HG02973 (cell line): Measurements from ENCODE around the gene ULK4.
A peak's percentile ranks its signal among the peaks of the same experiment; 100 is the strongest.
"Not testable (repeated sequence)": the region's sequence is repeated elsewhere in the genome, so short reads cannot be mapped to it uniquely, and the experiment has no call there.

Experiments used
- ATAC-seq: cut with Tn5 transposase; IDR thresholded peaks from one replicate; pipeline ENCODE4 v1.9.1; 2021; ENCODE audit warnings: moderate library complexity; ENCODE audit not compliant: unreplicated experiment

ULK4 gene

DNA sequence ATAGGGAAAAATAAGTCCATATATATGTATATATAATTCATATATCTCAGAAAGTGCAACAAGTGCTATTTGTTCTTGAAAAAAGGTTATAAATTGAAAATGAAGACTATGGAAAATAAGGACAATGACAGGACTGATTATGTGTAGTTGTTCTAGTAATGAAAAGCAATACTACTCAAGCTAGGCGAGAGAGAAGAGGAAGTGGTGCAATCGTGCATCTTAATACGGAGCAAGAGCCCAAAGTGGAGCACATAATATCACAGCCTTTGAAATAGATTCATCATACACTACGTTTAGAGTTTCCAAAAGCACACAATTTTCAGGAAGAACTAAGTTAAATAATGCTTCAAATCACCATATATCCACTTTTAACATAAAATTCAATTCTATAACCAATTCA, 87.9 kb downstream of the ULK4 start:
- no peak for ATAC-seq

DNA sequence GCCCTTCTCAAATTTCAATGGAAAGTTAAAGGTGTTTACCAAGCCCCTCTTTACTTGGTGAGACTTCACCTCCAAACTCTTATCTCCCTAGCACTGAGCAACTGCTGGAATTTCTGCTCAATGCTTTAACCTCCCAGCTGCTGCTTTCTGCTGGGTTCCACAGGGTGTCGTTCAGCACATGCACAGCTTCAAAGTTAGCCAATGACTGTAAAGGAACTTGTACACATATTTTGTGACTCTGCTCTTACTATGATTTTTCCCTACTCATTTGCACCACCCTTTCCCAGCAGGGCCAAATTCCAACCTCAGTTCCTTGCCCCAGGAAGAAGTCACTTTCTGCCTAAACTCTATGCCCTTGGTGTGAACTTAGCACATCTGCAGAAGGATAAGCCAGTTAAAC, 89.7 kb downstream of the ULK4 start:
- ATAC-seq: no peak

DNA sequence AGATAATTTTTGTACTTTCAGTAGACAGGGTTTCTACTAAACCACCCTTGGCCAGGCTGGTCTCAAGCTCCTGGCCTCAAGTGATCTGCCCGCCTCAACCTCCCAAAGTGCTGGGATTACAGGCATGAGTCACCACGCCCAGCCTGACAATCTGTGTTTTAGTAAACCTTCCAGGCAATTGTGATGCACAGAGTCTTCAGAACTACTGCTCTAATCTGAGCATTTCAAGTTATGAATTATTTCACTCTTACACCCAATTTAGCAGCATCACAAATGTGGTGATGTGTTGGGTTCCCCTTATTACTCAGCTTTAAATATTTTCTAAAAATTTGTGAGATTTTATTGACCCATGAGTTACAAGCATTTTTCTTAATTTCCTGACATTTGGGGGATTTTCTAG, 94.4 kb downstream of the ULK4 start:
- ATAC-seq: no peak

DNA sequence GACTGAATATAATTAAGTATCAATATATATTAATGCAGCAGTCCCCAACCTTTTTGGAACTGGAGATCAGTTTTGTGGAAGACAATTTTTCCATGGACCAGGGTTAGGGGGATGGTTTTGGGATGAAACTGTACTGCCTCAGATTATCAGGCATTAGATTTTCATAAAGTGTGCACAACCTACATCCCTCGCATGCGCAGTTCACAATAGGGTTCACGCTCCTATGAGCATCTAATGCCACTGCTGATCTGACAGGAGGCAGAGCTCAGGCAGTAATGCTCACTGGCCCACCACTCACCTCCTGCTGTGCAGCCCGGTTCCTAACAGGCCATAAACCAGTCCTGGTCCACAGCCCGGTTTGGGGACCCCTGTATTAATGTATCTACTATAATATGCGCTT, 95.6 kb downstream of the ULK4 start:
- ATAC-seq: no peak

DNA sequence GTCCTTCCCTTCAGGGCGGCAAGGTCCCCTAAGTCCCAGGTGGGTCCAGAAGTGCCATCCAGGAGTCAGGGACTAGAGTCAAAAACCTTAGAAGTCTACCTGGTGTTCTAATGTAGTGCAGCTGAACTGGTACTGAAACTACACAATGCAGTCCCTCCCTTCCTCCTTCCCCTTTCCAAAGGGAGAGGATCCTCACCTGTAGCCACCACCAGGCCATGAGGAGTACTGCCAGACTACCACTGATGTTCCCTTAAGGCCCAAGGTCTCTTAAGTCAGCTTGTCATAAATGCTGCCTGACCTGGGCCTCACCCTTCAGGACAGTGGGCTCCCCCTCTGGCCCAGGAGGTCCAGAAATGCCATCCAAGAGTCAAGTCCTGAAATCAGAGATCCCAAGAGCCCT, 98.9 kb downstream of the ULK4 start:
- ATAC-seq: no peak

DNA sequence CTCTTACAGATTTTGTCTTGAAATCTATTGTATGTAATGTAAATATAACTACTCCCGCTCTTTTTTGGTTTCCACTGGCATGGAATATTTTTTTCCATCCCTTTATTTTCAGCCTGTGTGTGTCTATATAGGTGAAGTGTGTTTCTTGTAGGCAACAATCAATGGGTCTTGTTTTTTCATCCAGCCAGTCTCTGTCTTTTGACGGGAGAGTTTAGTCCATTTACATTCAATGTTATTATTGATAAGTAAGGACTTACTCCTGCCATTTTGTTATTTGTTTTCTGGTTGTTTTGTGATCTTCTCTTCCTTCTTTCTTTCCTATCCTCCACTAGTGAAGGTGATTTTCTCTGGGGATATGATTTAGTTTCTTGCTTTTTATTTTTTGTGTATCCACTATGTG, 101.4 kb downstream of the ULK4 start:
- not testable (repeated sequence) for ATAC-seq

DNA sequence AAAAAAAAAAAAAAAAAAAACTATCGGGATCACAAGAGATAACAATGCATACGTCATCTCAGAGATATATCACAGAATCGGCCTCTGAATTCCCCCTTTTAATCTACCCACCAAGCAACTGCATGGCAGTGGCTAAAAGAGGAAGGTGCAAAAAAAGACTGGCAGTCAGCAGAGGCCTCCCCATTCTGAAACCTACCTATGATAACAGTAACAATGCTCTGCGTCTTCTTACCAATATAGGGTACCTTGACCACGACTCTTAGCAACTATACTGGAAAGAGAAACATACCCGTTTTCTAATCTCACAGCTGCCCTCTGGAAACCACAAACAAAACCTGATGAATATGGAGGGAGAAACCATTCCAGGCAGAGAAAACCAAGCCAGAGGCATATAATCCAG, 106.9 kb downstream of the ULK4 start:
- ATAC-seq: no peak

DNA sequence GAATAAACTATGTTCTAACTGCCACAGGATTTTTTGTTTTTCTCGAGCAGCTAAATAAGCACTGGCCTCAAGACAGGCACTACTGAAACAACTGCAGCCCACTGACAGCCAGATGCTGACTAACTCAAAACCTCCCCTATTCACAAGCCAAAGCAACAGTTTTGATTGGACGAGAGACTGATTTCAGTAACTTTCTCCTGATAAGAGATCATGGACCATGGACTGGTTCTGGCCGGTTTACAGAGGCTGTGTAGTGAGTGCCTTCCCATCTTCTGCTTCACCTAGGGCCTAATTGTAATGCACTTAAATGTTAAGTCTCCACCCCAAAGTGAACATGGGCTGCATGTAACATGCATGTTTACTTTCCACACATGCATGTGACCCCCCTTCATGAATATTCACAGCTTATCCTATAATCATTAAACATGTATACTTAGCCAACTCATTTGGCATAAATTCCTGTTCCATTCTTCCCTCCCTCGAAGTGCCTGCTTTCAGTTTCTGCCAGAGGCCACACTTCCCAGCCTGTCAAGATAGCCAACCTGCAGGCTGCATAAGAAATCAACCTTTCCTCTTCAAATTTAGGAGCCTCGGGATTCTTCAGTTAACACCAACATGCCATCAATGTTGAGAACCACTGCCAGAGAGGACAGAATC, 108.2 kb downstream of the ULK4 start:
- ATAC-seq: no peak

DNA sequence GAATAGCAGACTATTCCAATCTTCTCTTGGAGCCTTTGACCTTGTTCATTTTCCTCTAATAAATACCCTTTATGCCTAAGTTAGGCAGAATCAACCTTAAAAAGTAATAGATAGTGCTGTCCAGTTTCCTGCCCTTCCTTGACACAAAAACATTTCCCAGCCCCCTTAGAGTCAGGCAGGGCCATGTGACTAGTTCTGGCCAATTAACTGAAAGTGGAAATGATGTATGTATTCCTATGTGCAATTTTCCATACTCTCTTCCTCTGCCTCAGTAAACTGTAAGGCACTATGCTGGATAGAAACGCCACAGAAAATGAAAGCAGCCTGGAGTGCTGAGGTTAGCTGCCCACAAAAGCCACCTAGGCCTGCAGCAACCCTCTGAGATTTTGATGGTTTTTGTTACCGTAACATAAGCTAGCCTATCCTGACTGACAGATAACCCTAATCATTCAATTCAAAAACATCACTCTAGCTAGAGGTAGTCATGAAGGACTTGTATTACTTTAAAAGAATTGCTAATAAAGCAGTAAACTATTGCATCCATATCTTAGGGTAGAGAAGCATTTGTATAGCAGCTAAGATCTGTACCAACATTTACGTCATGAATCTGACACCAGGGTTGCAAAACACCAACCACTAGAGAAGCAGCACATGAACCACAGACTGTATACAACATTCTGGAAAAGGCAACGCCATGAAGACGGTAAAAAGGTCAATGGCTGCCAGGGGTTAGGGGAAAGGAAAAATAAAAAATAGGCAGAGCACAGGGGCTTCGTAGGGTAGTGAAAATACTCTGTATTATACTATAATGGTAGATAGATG, 112.9 kb downstream of the ULK4 start:
- no peak for ATAC-seq

DNA sequence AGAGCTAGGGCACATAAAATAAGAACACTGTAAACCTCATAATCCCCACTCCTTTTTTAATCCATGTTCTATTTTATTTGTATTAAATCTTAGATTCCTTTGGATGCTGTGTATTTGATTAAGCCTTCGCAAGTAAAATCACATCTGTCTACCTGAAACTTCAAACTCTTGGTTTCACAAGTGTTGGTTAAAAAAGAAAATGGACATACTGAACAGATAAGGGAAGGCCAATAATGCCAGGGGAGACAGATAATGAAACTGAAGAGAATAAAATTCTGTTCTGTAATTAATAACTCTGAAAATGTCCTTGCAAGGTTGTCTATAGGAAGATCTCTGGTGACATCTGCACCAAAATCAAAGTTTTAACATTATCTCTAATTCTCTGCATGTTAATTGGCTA, 114.2 kb downstream of the ULK4 start:
- ATAC-seq: no peak

DNA sequence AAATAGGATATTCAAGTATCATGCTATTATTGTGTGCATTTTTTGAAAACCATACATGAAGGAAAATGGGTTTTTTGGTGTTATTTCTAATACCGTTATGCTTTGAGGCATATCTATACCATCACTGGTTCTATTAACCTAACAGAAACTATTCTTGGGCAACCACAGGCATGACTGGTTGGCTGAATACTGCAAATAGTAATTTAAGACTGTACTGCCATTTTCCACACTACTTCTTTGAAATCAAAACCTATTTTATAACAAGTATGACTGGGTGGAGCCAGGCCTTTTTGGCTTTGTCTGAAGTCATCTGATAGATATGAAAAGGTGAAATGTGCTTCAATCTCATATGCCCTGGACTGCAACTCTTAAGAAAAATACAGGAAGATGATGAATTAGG, 115.1 kb downstream of the ULK4 start:
- peak; percentile 79 for ATAC-seq

DNA sequence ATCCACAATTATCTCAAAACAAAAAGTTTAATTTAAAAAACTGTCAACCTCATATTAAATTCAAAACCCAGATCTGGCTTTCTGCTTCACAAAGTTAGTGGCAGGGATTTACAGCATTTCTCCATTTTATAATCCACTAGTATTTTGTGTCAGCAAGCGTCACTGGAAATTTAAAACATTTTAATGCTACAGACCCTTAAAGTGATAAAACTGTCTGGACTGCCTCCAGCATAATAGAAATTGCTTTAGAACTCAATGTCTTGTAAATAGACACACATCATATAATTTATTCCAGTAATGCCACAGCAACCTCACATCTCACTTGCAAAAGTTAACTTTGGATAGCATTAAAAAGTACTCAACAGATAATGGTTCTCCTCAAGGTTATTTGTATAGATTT, 116.1 kb downstream of the ULK4 start:
- no peak for ATAC-seq

DNA sequence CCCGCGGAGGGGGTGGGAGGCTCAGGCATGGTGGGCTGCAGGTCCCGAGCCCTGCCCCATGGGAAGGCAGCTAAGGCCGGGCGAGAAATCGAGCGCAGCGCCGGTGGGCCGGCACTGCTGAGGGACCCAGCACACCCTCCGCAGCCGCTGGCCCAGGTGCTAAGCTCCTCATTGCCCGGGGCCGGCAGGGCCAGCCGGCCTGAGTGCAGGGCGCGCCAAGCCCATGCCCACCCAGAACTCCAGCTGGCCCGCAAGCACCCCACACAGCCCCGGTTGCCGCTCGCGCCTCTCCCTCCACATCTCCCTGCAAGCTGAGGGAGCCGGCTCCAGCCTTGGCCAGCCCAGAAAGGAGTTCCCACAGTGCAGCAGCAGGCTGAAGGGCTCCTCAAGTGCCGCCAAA, 117.6 kb downstream of the ULK4 start:
- ATAC-seq: not testable (repeated sequence)

DNA sequence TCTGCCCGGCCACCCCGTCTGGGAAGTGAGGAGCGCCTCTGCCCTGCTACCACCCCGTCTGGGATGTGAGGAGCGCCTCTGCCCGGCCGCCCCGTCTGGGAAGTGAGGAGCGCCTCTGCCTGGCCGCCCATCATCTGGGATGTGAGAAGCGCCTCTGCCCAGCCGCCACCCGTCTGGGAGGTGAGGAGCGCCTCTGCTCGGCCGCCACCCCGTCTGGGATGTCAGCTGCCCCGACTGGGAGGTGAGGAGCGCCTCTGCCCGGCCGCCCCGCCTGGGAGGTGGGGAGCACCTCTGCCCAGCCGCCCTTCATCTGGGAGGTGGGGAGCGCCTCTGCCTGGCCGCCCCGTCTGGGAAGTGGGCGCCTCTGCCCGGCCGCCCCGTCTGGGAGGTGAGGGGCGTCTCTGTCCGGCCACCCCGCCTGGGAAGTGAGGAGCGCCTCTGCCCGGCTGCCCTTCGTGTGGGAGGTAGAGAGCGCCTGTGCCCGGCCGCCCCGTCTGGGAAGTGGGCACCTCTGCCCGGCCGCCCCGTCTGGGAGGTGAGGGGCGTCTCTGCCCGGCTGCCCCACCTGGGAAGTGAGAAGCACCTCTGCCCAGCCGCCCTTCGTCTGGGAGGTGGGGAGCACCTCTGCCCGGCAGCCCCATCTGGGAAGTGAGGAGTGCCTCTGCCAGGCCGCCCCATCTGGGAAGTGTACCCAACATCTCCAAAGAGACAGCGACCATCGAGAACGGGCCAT, 120.8 kb downstream of the ULK4 start:
- ATAC-seq: not testable (repeated sequence)

DNA sequence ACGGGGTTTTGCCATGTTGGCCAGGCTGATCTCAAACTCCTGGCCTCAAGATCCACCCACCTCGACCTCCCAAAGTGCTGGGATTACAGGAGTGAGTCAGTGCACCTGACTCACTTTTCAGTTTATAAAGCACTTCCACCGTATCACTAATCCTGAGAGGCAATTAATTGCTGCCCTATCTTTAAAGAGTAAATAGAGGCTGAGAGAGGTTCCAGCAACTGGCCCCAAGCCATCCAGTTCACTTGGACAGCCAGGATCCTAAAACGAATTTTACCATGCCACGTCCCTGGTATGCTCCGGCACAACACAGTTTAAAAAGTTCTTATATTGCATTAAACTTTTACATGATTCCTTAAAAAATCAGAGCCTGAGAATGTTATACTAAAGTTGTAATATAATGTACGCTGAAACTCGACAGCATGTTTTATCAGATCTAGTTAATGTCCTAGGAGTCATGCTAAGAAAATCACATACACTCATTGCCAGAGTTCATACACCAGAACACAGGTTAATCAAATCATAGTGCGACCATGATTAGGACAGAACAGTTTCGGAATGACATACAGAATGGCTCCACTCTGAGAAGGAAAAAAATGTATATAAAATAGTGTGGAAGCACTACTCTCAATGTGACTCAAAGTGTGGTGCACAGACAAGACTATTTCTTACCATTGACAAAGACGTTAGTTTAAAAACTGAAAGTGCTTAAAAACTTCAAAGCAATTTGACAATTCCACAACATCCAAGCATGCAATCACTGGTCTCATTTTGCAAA, 125.4 kb downstream of the ULK4 start:
- peak; percentile 78 for ATAC-seq

DNA sequence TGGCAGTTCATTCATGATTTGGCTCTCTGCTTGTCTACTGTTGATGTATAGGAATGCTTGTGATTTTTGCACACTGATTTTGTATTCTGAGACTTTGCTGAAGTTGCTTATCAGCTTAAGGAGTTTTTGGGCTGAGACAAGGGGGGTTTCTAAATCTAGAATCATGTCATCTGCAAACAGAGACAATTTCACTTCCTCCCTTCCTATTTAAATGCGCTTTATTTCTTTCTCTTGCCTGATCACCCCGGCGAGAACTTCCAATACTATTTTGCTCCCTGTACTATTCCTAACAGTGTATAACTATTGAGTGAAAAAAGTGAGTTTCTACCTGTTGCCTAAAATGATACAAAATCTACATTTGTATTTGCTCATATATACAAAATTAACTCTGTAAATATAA, 128.3 kb downstream of the ULK4 start:
- no peak for ATAC-seq

DNA sequence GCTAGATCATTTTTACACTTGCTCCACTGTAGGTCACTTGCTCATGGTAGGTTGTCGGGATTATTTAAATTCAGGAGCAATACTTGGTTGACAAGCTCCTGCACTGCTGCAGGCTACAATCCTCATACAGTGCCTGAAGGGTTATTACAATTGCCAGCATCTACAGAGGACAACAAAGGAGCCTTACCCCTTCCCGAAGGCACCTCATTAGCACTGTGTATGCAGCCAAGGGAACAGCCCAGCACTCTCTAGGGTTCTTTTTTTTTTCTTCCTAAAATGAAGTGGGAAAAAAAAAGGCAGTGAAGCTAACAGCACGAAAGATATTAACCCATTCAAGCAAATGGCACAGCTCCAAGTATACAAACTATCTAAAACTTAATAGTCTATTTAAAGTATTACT, 142.7 kb downstream of the ULK4 start:
- no peak for ATAC-seq

DNA sequence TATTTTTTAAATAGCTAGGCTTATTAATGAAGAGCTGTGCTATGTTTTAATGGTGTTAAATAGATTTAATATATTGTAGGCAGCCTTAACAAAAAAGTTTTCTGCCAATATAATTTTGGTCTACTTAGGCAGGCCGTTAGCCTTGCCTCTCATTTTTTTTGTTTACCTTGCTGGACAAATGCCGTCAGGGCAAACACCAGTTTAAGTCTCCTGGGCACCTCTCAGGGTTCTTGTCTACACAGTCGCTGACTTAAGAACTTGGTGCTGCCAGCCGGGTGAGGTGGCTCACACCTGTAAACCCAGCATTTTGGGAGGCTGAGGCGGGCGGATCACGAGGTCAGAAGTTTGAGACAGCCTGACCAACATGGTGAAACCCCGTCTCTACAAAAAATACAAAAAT, 153.3 kb downstream of the ULK4 start:
- no peak for ATAC-seq

DNA sequence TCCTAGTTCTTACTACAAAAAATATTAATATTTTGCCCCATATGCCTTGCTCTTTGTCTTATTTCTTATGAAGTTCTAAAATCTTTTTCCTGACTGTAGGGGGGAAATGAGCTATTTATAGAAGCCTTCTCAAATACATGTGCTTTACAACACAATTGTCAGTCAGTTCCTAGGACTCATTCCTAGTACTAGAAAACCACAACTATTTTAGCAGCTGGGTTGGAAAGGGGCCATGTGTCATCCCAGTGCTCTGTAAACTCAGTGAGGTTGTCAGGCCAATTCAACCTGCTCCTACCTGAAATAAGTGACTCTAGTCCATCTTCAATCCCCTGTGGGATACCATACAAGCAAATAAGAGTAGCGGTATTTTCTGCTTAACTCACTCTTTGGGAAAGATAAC, 153.8 kb downstream of the ULK4 start:
- ATAC-seq: no peak

DNA sequence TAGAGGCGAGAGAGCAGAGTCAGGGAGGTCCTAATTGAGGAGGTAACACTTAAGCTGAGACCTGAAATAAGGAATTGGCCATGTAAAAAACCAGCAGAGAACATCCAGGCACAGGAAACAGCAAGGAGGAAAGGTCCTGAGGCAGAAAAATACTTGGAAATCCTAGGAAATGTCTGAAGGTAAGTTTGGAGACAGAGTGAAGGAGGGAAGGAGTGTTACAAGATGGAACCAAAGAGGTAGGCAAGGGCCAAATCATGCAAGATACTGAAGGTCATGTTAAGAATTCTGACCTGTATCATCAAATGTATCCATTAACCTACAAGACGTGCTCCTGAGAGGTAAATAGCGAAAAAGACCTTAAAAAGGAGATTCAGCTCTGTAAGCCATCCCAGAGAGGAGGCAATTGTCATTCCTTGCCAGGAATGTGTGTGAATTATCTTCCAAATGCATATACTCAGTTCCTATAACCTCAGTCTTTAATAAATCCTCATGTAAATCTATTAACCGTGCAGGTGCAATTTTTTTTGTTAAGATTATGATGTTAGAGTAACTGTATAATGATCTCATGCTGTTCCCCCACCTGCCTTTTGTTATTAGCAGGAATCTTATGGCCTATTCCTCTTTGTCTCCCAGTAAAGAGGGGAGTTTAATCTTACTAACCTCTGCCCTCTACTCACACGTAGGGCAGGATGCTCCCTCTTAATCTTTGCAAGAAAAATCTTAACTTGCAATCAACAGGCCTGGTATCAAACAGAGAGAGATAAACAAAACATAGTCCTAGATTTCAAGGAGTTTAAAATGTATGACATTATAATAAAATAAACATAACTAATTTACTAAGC, 166.9 kb downstream of the ULK4 start:
- ATAC-seq: no peak
